ENCODE data around the gene GPR37L1.
"Not testable (repeated sequence)": the region's sequence is repeated elsewhere in the genome, so short reads cannot be mapped to it uniquely, and the experiment has no call there.

GPR37L1 gene

GRCh38 chr1:202090994-202091393 is 31.7 kb upstream of the GPR37L1 start:
- peak in 1 of 2 experiments; percentile 64 for DNase-seq (ENCODE audit: low read depth in 1 of 2, low spot score in 1 of 2)
- in situ Hi-C loops (cut with HindIII; ENCODE audit: low pct_unique_long_range_greater_than_20kb, low sequenced_read_pairs), result no loop called here
- no peak for TF ChIP-seq JUND (IDR thresholded peaks at IDR 0.05; ENCODE audit: low read depth)

GRCh38 chr1:202093858-202094257 is 28.9 kb upstream of the GPR37L1 start:
- in situ Hi-C loops (cut with HindIII; ENCODE audit: low pct_unique_long_range_greater_than_20kb, low sequenced_read_pairs), result no loop called here
- no peak for TF ChIP-seq JUND (IDR thresholded peaks at IDR 0.05; ENCODE audit: low read depth)
- DNase-seq (ENCODE audit: low read depth in 1 of 2, low spot score in 1 of 2), result no peak

GRCh38 chr1:202101184-202101583 is 21.5 kb upstream of the GPR37L1 start:
- in situ Hi-C loops (cut with HindIII; ENCODE audit: low pct_unique_long_range_greater_than_20kb, low sequenced_read_pairs), result no loop called here

GRCh38 chr1:202104073-202104472 is 18.6 kb upstream of the GPR37L1 start:
- no peak for DNase-seq (ENCODE audit: low read depth in 1 of 2, low spot score in 1 of 2)
- TF ChIP-seq JUND (IDR thresholded peaks at IDR 0.05; ENCODE audit: low read depth), result no peak
- in situ Hi-C loops (cut with HindIII; ENCODE audit: low pct_unique_long_range_greater_than_20kb, low sequenced_read_pairs), result no loop called here

More at GRCh38 chr1:202101184-202101583, 21.5 kb upstream of the GPR37L1 start:
- no peak for TF ChIP-seq JUND (IDR thresholded peaks at IDR 0.05; ENCODE audit: low read depth)
- peak in 1 of 2 experiments; percentile 66 for DNase-seq (ENCODE audit: low read depth in 1 of 2, low spot score in 1 of 2)

GRCh38 chr1:202105571-202106339 is 17.0 kb upstream of the GPR37L1 start:
- in situ Hi-C loops (cut with HindIII; ENCODE audit: low pct_unique_long_range_greater_than_20kb, low sequenced_read_pairs), result no loop called here
- peak in 1 of 2 experiments; percentile 76 for DNase-seq (ENCODE audit: low read depth in 1 of 2, low spot score in 1 of 2)
- TF ChIP-seq JUND (IDR thresholded peaks at IDR 0.05; ENCODE audit: low read depth), result no peak

- in situ Hi-C loops (cut with HindIII; ENCODE audit: low pct_unique_long_range_greater_than_20kb, low sequenced_read_pairs), result no loop called here
- no peak for TF ChIP-seq JUND (IDR thresholded peaks at IDR 0.05; ENCODE audit: low read depth)
- no peak for DNase-seq (ENCODE audit: low read depth in 1 of 2, low spot score in 1 of 2)
These were observed 16.1 kb upstream of the GPR37L1 start for GRCh38 chr1:202106340-202107254.

GRCh38 chr1:202107321-202107761 is 15.4 kb upstream of the GPR37L1 start:
- peak; percentile 47 to 50 for DNase-seq (ENCODE audit: low read depth in 1 of 2, low spot score in 1 of 2)
- TF ChIP-seq JUND (IDR thresholded peaks at IDR 0.05; ENCODE audit: low read depth), result no peak
- in situ Hi-C loops (cut with HindIII; ENCODE audit: low pct_unique_long_range_greater_than_20kb, low sequenced_read_pairs), result no loop called here

GRCh38 chr1:202107801-202108731 is 14.7 kb upstream of the GPR37L1 start:
- in situ Hi-C loops (cut with HindIII; ENCODE audit: low pct_unique_long_range_greater_than_20kb, low sequenced_read_pairs), result no loop called here
- TF ChIP-seq JUND (IDR thresholded peaks at IDR 0.05; ENCODE audit: low read depth), result no peak
- DNase-seq (ENCODE audit: low read depth in 1 of 2, low spot score in 1 of 2), result no peak

- no peak for TF ChIP-seq JUND (IDR thresholded peaks at IDR 0.05; ENCODE audit: low read depth)
- no peak for DNase-seq (ENCODE audit: low read depth in 1 of 2, low spot score in 1 of 2)
- in situ Hi-C loops (cut with HindIII; ENCODE audit: low pct_unique_long_range_greater_than_20kb, low sequenced_read_pairs), result no loop called here
These were observed 11.7 kb upstream of the GPR37L1 start for GRCh38 chr1:202110977-202111376.

- DNase-seq (ENCODE audit: low read depth in 1 of 2, low spot score in 1 of 2); in situ Hi-C loops (cut with HindIII; ENCODE audit: low pct_unique_long_range_greater_than_20kb, low sequenced_read_pairs): not testable (repeated sequence)
These were observed 11.1 kb upstream of the GPR37L1 start for GRCh38 chr1:202111589-202111988.

- in situ Hi-C loops (cut with HindIII; ENCODE audit: low pct_unique_long_range_greater_than_20kb, low sequenced_read_pairs), result no loop called here
- DNase-seq (ENCODE audit: low read depth in 1 of 2, low spot score in 1 of 2), result peak; percentile 77 to 89
- no peak for TF ChIP-seq JUND (IDR thresholded peaks at IDR 0.05; ENCODE audit: low read depth)
These were observed 9.6 kb upstream of the GPR37L1 start for GRCh38 chr1:202112859-202113689.
